NCI-H2107 treated with DMSO at 0.1 percent for 48 hours (cell line): ENCODE measurements around the gene NR1H4.
"Not testable (repeated sequence)": the region's sequence is repeated elsewhere in the genome, so short reads cannot be mapped to it uniquely, and the experiment has no call there.

Experiments used
- DNase-seq: peaks from one replicate; lab custom pipeline; 2025; ENCODE audit not compliant: unreplicated experiment; lab: John Stamatoyannopoulos, UW

NR1H4 gene

GRCh38 chr12:100473716-100474150 is at the start of gene NR1H4:
NR1H4 (plus strand) TSS chr12:100473866; CDS start chr12:100493324, 19,458 bp downstream.
- no peak for DNase-seq

DNA sequence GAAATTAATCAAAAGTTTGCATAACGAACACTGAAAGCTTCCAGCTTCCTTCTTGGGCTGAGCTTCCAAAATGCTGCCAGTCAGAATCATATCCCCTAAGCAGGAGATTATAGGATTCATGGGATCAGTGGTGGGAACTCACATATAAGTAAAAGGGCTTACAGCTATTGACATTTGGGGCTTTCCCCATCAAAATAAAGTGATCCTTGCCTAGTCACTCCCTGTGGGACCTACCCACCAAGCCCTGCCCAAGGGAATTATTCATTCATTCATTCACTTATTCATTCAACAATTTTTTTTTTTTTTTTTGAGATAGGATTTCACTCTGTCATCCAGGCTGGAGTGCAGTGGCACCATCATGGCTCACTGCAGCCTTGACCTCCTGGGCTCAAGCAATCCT is 47.5 kb upstream of the NR1H4 start:
- DNase-seq, result no peak

- DNase-seq, result no peak
Measured at GRCh38 chr12:100427078-100427477, 46.6 kb upstream of the NR1H4 start.

GRCh38 chr12:100430251-100430650 is 43.4 kb upstream of the NR1H4 start:
- not testable (repeated sequence) for DNase-seq

GRCh38 chr12:100433701-100434100 is 40.0 kb upstream of the NR1H4 start:
- DNase-seq, result no peak

GRCh38 chr12:100434177-100434576 is 39.5 kb upstream of the NR1H4 start:
- no peak for DNase-seq

- DNase-seq, result no peak
Measured at GRCh38 chr12:100435957-100436356, 37.7 kb upstream of the NR1H4 start.

- DNase-seq, result no peak
Measured at GRCh38 chr12:100437038-100437841, 36.4 kb upstream of the NR1H4 start.

- no peak for DNase-seq
Measured at GRCh38 chr12:100439797-100440196, 33.9 kb upstream of the NR1H4 start.

DNA sequence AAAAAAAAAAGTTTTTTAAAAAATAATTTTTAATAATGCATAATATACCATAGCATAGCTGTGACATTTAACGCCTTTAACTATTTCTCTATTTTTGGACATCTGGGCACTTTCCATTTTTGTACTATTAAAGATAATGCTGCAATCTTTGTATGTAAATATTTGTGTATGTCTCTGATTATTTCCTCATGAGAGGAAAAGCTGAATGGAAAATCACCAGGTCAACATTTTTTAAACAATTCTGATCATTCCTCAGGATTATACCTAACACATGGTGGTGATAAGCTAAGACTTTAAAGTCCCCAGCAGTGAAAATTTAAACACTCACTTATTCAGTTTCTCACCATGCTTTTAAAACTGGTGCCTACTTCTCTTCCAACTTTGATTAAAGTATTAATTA is 31.3 kb upstream of the NR1H4 start:
- no peak for DNase-seq

DNA sequence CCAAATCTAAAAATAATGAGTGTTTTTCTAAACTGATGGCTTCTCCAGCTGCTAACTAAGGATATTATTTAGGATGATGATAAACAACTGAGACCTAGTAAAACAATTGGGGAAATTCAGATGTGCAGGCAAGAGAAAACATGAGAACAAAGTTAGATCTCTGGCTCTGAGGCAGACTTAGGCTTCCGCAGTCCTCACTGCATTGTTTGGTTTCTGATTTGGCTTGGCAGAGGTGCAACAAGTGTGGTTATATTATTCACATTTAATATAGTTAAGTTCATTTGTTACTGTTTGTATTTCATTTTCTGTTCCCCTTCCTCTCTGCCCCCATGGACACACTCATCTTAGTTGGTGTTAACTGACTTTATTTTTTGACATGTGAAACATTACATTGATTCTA is 30.2 kb upstream of the NR1H4 start:
- no peak for DNase-seq

- no peak for DNase-seq
Measured at GRCh38 chr12:100445081-100445481, 28.6 kb upstream of the NR1H4 start.

DNA sequence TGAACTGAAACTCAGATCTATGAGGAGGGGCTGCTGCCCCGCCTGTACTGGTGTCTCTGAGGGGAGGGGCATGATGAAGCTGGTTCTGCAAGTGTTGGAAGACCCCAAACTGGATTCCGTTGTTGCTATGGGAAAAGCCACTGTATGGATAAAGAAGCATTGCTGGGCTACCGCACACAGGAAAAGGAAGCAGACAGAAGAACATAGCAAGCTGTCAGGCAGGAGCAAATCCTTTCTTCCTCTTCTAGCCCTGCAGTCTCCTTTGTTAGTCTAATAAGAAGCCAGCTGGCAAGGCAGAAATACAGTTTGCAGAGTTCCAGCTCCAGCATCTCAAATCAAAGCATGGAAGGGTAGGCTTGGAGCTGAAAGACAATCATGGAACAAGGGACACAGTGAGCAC is 26.3 kb upstream of the NR1H4 start:
- DNase-seq, result no peak

- DNase-seq, result no peak
Measured at GRCh38 chr12:100448656-100449055, 25.0 kb upstream of the NR1H4 start.

GRCh38 chr12:100450735-100451134 is 22.9 kb upstream of the NR1H4 start:
- no peak for DNase-seq

DNA sequence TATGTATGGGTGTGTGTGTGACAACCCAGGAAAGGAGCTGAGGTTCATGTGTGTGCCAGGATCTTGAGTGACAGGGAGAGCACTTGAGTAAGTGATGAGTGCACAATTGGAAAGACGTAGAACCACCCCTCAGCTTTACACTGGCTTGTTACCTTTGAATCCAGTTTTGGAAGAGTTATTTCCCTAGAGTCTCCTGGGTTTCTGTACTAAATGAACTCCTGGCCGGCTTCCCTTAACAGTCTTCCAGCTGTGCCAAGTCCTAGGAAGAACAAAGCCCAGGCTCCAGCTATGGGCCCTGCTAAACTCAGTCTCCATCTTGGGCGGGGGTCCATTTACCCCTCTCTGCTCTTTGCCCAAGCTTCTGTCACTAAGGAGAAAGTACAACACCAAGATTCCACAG is 19.7 kb upstream of the NR1H4 start:
- no peak for DNase-seq

GRCh38 chr12:100455896-100456295 is 17.8 kb upstream of the NR1H4 start:
- no peak for DNase-seq

DNA sequence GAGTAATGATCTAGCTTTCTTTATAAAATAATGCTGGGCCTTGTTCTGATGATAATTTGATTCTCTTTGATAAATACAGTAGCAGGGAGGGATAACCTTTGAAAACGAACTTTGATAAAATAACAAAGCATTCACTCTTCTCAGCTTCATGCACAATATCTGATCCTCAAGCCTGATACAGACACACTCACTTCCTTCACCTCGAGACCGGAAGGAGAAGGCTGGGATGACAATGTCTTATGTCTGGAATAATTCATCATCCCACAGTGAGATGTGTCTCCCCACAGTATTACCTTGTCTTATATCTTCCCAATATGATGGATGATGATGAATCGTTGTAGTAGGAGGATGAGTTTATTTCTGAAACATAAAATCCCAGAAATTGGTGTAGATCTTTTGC is 15.5 kb upstream of the NR1H4 start:
- no peak for DNase-seq

DNA sequence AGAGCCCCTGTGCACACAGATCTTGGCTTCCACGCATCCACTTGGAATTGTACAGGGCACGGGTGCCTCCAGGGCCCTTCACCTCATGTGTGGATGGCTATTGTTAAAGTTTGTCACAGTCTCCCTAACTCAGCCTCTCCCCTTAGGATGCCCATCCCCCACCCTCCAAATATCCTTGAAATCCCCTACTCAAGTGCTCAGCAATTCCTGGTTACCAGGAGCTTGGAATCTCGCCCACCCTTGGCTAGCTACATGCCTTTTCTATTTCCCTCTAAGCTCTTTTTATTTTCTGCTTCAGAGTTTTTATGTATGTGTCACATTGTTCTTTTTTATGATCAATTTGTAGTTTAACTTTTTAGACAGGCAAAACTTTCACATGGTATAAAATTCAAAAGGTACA is 13.0 kb upstream of the NR1H4 start:
- DNase-seq, result no peak

- no peak for DNase-seq
Measured at GRCh38 chr12:100461330-100461973, 12.2 kb upstream of the NR1H4 start.

- DNase-seq, result no peak
Measured at GRCh38 chr12:100463661-100464060, 10.0 kb upstream of the NR1H4 start.

DNA sequence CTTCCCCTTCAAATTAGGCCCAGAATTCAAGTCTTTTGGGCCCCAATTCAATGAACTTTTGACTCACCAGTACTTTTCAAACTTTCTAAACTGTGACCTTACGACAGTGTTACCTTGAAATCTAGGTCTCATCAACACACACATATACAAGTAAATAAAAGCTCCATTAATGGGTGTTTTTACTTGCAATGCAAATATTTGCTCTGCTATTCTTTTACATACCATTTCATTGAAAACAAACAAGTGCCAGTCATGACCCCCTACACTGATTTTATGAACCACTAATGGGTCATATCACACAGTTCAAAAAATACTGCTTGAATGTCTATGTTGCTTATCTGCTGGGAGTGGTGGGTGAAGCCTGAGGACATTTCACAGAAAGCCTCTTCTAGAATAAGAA is 9.1 kb upstream of the NR1H4 start:
- DNase-seq, result no peak

DNA sequence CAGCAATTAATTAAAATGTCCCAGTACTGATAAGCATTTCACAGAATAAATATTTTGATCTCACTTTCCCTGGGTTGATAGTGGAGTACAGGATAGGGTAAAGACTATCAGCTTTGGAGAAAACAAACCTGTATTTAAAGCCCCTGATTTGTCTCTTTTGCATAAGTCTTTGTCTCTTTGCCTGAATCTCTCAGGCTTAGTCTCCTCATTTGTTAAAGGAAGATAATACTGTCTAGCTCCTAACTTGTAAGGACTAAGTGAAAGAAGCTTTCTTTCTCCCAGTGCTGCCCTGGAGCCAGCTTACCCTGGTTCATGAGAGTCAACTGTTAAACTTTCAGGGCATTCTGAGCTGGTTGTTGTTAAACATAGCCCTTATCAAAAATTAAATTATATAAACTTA is 5.5 kb upstream of the NR1H4 start:
- DNase-seq, result no peak
